ENCODE measurements around the gene CBL.
"Not testable (repeated sequence)": the region's sequence is repeated elsewhere in the genome, so short reads cannot be mapped to it uniquely, and the experiment has no call there.

The CBL gene

GRCh38 chr11:119205574-119206510 is at the start of gene CBL:
Gene CBL (plus strand): TSS chr11:119206339. CDS start chr11:119206418, 79 bp downstream.
- peak; percentile 95 for DNase-seq

GRCh38 chr11:119156496-119156895 is 49.6 kb upstream of the CBL start:
- DNase-seq: no peak

GRCh38 chr11:119157063-119157462 is 49.1 kb upstream of the CBL start:
- no peak for DNase-seq

GRCh38 chr11:119158467-119158866 is 47.7 kb upstream of the CBL start:
- no peak for DNase-seq

GRCh38 chr11:119160151-119160550 is 46.0 kb upstream of the CBL start:
- no peak for DNase-seq

- no peak for DNase-seq
Measured at GRCh38 chr11:119161871-119162270, 44.3 kb upstream of the CBL start.

GRCh38 chr11:119166368-119167076 is 39.6 kb upstream of the CBL start:
- DNase-seq: no peak

GRCh38 chr11:119167077-119167458 is 39.1 kb upstream of the CBL start:
- not testable (repeated sequence) for DNase-seq

GRCh38 chr11:119167933-119168332 is 38.2 kb upstream of the CBL start:
- DNase-seq: no peak

GRCh38 chr11:119168471-119169281 is 37.5 kb upstream of the CBL start, which contains the start of gene NLRX1:
Gene NLRX1 (plus strand): TSS chr11:119168725. CDS start chr11:119171404, 2,679 bp downstream.
- DNase-seq: peak; percentile 77

- no peak for DNase-seq
Measured at GRCh38 chr11:119169282-119169719, 36.8 kb upstream of the CBL start.

GRCh38 chr11:119172513-119172912 is 33.6 kb upstream of the CBL start:
- no peak for DNase-seq

- no peak for DNase-seq
Measured at GRCh38 chr11:119173453-119173852, 32.7 kb upstream of the CBL start.

- no peak for DNase-seq
Measured at GRCh38 chr11:119175493-119176077, 30.6 kb upstream of the CBL start.

GRCh38 chr11:119178166-119178680 is 27.9 kb upstream of the CBL start:
- DNase-seq: no peak

GRCh38 chr11:119179342-119179741 is 26.8 kb upstream of the CBL start:
- no peak for DNase-seq

- no peak for DNase-seq
Measured at GRCh38 chr11:119179983-119180382, 26.2 kb upstream of the CBL start.

- no peak for DNase-seq
Measured at GRCh38 chr11:119180729-119181676, 25.1 kb upstream of the CBL start.

- DNase-seq: no peak
Measured at GRCh38 chr11:119181677-119182412, 24.3 kb upstream of the CBL start.

GRCh38 chr11:119184399-119184798 is 21.7 kb upstream of the CBL start:
- not testable (repeated sequence) for DNase-seq
